Psoas muscle (tissue), 8 donors: ENCODE measurements around the gene STARD4. TPM values are rescaled to one million over a fixed set of nuclear protein-coding genes. Genes with fewer than 3 reads are reported as not detected.

ENCODE experiments used
- ATAC-seq, 4 donors: fragments of 200-7000 bp; cut with Tn5 transposase; one replicate each; pipeline ENCODE4 v1.9.1; 2020; ENCODE audit warnings: moderate library complexity in 3 of 4, mild to moderate bottlenecking in 2 of 4
- DNase-seq, 2 donors: peaks; one replicate each; pipeline ENCODE4 v3.0.0-alpha.2; 2020
- H3K27ac ChIP-seq: fragments of 200-600 bp; one replicate; pipeline ENCODE4 v1.8.0; 2022
- H3K27me3 ChIP-seq, 3 donors: fragments of 200-600 bp in 1 of 3; one replicate each; pipeline versions ENCODE4 v1.6.1 to v1.8.0; 2013 to 2022; ENCODE audit warnings: low read length in 2 of 3, mild to moderate bottlenecking in 2 of 3, moderate library complexity in 1 of 3; ENCODE audit not compliant: insufficient read depth in 3 of 3
- H3K36me3 ChIP-seq, 2 donors: fragments of 200-600 bp in 1 of 2; one replicate each; pipeline versions ENCODE4 v1.6.1 to v1.8.0; 2013 to 2022; ENCODE audit warnings: low read depth in 1 of 2, mild to moderate bottlenecking in 1 of 2, moderate library complexity in 1 of 2; ENCODE audit not compliant: insufficient read depth in 1 of 2
- H3K4me1 ChIP-seq: fragments of 200-600 bp; one replicate; pipeline ENCODE4 v1.8.0; 2022
- H3K4me3 ChIP-seq: fragments of 200-600 bp; one replicate; pipeline ENCODE4 v1.8.0; 2022; ENCODE audit warnings: mild to moderate bottlenecking
- H3K9me3 ChIP-seq: fragments of 200-600 bp; one replicate; pipeline ENCODE4 v1.8.0; 2022
- CTCF ChIP-seq: fragments of 200-600 bp; IDR thresholded peaks from one replicate; pipeline ENCODE4 v1.8.0; 2022; ENCODE audit warnings: antibody characterized with exemption
- WGBS, 3 donors: extraction: QIAGEN DNeasy Blood & Tissue Kit; methylation state at CpG; one replicate each; pipeline versions ENCODE4 v1.1.6 to v1.1.7; 2013; 5-methylcytosine and 5-hydroxymethylcytosine counted together
- intact Hi-C, 2 donors: fragments of 100-400 bp; cut with DNase I; formaldehyde crosslinking; loops; one replicate each; pipeline versions ENCODE4 v1.11.0 to v1.14.2; 2022
- polyA plus RNA-seq, 3 donors: library from polyadenylated mRNA; stranded (reverse); fragments of 200-250 nt; gene quantifications; one replicate each; pipeline ENCODE4 v1.2.3, GENCODE V29; 2013
- total RNA-seq, 4 donors: library from RNA; stranded (reverse); fragmentation: NEBNext Ultra II Directional in 2 of 4; extraction: Animal tissue kit (Norgen Biotek cat#: 25700) in 2 of 4; gene quantifications; one replicate each; pipeline versions ENCODE4 v1.2.1 to v1.2.4, GENCODE V29; 2021 to 2023
- donor health status: healthy with polysubstance abuse.
- donor health status: DM: no; HTN: no; CAD: no; lungs with moderate emphysema.
- donor health status: Bipolar disorder and iron deficiency.
- donor health status: healthy.
- donor health status: DM: yes; HTN: yes; CAD: no.
- donor health status: DM: no; HTN: no; CAD: no.
- donor health status: DM: no; HTN: no; CAD: no.
- donor health status: DM: yes; HTN: yes; CAD: no.

The STARD4 gene
- total and polyA plus RNA-seq, 7 donors = 0.86 to 2.3 (median 1.3) TPM

- no peaks in the 10 kb centered on the region for H3K27me3 ChIP-seq
- TF ChIP-seq CTCF = no peak
- no peaks in the 10 kb centered on the region for H3K36me3 ChIP-seq
- H3K4me1 ChIP-seq = no peaks in the 10 kb centered on the region
- 51 to 67% (median 63%) methylated on average over 3 of the region's 3 CpGs for WGBS, 3 donors
- no peak overlapping the region for H3K4me3 ChIP-seq
- no peaks in the 10 kb centered on the region for H3K9me3 ChIP-seq
- H3K27ac ChIP-seq = no peak overlapping the region
- ATAC-seq (no peak), DNase-seq (no peak)
- intact Hi-C loops = loop anchor here in 1 of 2 donors (10.0 kb wide), 1 partner anchor 298 kb away; no protein-coding TSS in a partner anchor
These were observed 44.2 kb upstream of the STARD4 start for GRCh38 chr5:111556501-111556900.

- Histone ChIP-seq H3K9me3 (no peaks in the 10 kb centered on the region), H3K36me3 (no peaks in the 10 kb centered on the region), H3K4me1 (peaks cover 4% of the 10 kb centered on the region), H3K27me3 (no peaks in the 10 kb centered on the region), H3K27ac (no peak overlapping the region), H3K4me3 (no peak overlapping the region)
- WGBS, 3 donors = 93 to 94% (median 94%) methylated on average over 1 of the region's 1 CpG
- intact Hi-C loops = loop anchor here in 1 of 2 donors (10.0 kb wide), 1 partner anchor 299 kb away; no protein-coding TSS in a partner anchor
- no peak for TF ChIP-seq CTCF
- DNase-seq (no peak), ATAC-seq (no peak)
These were observed 43.4 kb upstream of the STARD4 start for GRCh38 chr5:111555760-111556159.

- intact Hi-C loops = loop anchor here (5.0 to 10.0 kb wide), 3 partner anchors 198 to 301 kb away; partner anchors contain the start of gene NREP (in 1 of the 2)
- Histone ChIP-seq H3K27ac (no peak overlapping the region), H3K27me3 (no peaks in the 10 kb centered on the region), H3K4me1 (peaks cover 8% of the 10 kb centered on the region), H3K4me3 (no peak overlapping the region), H3K36me3 (no peaks in the 10 kb centered on the region), H3K9me3 (no peaks in the 10 kb centered on the region)
- 31 to 58% (median 51%) methylated on average over 1 of the region's 1 CpG for WGBS, 3 donors
- TF ChIP-seq CTCF = no peak
- ATAC-seq (no peak), DNase-seq (no peak)
These were observed 41.5 kb upstream of the STARD4 start for GRCh38 chr5:111553868-111554267.

GRCh38 chr5:111552896-111553295 lies 40.6 kb upstream of the STARD4 start:
- no peak for DNase-seq
- Histone ChIP-seq H3K27ac (no peak overlapping the region), H3K4me3 (no peak overlapping the region), H3K27me3 (no peaks in the 10 kb centered on the region), H3K36me3 (no peaks in the 10 kb centered on the region), H3K4me1 (peaks cover 8% of the 10 kb centered on the region), H3K9me3 (no peaks in the 10 kb centered on the region)
- TF ChIP-seq CTCF = no peak
- intact Hi-C loops = loop anchor here (5.0 to 10.0 kb wide), 3 partner anchors 199 to 302 kb away; partner anchors contain the start of gene NREP (in 1 of the 2)
- WGBS, 3 donors = 71 to 78% (median 73%) methylated on average over 1 of the region's 1 CpG
- ATAC-seq = no peak

- ATAC-seq (no peak), DNase-seq (no peak)
- no peak for TF ChIP-seq CTCF
- no peaks in the 10 kb centered on the region for H3K9me3 ChIP-seq
- WGBS, 3 donors = 78 to 90% (median 81%) methylated on average over 2 of the region's 2 CpGs
- H3K36me3 ChIP-seq = no peaks in the 10 kb centered on the region
- no peaks in the 10 kb centered on the region for H3K27me3 ChIP-seq
- H3K27ac ChIP-seq = peak overlapping the region; percentile 19
- intact Hi-C loops = loop anchor here (5.0 to 10.0 kb wide), 3 partner anchors 200 to 302 kb away; partner anchors contain the start of gene NREP (in 1 of the 2)
- H3K4me1 ChIP-seq = peaks cover 8% of the 10 kb centered on the region
- no peak overlapping the region for H3K4me3 ChIP-seq
These were observed 40.2 kb upstream of the STARD4 start for GRCh38 chr5:111552492-111552891.
